ENCODE measurements around the gene EIF3L.

DNA sequence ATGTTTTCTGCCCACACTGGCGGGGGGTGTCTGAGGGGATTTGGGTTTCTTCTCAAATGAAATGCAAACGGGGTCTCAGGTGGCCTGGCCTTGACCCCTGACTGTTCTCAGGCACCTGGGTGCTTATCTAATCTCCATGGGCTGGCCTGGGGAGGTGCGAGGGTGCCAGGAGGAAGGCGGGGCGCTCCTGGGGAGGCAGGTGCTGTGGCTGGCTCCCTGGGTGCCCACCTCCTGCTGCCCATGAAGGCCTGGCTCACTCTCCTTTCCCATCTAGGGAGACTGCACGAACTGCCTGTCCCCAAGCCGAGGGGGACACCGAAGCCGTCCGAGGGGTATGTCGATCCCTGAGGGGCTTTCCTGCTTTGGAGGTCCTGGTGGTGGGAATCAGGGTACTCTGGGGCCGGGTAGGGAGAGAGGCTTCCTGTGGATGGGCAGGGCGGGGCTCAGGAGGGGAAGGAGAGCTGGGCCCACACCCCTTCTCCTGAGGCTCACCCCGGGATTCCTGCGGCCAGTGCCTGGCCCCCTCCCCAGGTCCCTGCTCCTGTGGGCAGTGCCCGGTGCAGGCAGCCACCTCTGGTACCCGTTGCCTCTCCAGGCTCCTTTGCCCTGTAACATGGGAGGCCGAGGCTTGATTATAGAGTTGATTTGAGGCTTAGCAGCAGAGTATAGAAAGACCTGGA is 75.3 kb downstream of the EIF3L start:
- TF ChIP-seq ARNTL (CRISPR knock-in tag; IDR thresholded peaks at IDR 0.05; ENCODE audit: borderline replicate concordance, low read depth) (no peak), BACH2 (CRISPR knock-in tag; IDR thresholded peaks at IDR 0.05; ENCODE audit: borderline replicate concordance) (no peak), RARB (CRISPR knock-in tag; IDR thresholded peaks at IDR 0.05) (no peak), ZNF8 (CRISPR knock-in tag; IDR thresholded peaks at IDR 0.05) (no peak), PATZ1 (CRISPR knock-in tag; IDR thresholded peaks at IDR 0.05; ENCODE audit: borderline replicate concordance) (no peak)
- TF ChIP-seq, protein P1, sequence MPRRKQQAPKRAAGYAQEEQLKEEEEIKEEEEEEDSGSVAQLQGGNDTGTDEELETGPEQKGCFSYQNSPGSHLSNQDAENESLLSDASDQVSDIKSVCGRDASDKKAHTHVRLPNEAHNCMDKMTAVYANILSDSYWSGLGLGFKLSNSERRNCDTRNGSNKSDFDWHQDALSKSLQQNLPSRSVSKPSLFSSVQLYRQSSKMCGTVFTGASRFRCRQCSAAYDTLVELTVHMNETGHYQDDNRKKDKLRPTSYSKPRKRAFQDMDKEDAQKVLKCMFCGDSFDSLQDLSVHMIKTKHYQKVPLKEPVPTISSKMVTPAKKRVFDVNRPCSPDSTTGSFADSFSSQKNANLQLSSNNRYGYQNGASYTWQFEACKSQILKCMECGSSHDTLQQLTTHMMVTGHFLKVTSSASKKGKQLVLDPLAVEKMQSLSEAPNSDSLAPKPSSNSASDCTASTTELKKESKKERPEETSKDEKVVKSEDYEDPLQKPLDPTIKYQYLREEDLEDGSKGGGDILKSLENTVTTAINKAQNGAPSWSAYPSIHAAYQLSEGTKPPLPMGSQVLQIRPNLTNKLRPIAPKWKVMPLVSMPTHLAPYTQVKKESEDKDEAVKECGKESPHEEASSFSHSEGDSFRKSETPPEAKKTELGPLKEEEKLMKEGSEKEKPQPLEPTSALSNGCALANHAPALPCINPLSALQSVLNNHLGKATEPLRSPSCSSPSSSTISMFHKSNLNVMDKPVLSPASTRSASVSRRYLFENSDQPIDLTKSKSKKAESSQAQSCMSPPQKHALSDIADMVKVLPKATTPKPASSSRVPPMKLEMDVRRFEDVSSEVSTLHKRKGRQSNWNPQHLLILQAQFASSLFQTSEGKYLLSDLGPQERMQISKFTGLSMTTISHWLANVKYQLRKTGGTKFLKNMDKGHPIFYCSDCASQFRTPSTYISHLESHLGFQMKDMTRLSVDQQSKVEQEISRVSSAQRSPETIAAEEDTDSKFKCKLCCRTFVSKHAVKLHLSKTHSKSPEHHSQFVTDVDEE (CRISPR knock-in tag; IDR thresholded peaks at IDR 0.05), result no peak
